A673 (cell line): ENCODE results near the gene PHF10.

Source experiments
- CTCF ChIP-seq: fragments of 300-800, 200-600 bp; sonication (generic); conservative IDR thresholded peaks from 2 replicates; pipeline ENCODE4 v1.5.1; 2017; ENCODE audit warnings: low read depth, mild to moderate bottlenecking, antibody characterized with exemption, low read length, moderate library complexity, mixed read lengths
- EZH2 ChIP-seq: fragments of 200-600 bp; sonication (generic); IDR thresholded peaks from 2 replicates; pipeline ENCODE4 v1.6.1; 2017; ENCODE audit warnings: borderline replicate concordance, low read depth, mild to moderate bottlenecking, mixed read lengths, antibody characterized with exemption, low read length; ENCODE audit not compliant: poor library complexity, severe bottlenecking

DNA sequence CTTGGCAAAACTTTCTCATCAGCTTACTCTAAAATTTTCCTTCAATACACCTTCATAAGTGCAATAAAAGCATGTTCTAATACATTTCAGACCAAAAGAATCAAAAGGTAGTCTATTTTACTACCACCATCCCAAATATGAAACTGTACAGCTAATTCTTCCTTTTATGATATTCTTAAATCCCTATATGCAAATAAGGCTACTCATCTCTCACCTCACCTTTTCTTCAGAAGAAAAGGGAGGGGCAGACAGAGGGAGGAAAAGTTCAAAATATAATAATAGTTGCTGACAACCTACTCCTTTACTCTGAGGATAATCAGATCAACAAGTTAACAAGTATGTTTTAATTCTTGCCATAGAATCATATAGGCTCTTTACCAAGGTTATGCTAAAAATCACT, 15.0 kb downstream of the PHF10 start:
- TF ChIP-seq EZH2 (no peak), CTCF (no peak)
